ENCODE results near the gene PIN1. TPM values are rescaled to one million over a fixed set of nuclear protein-coding genes. Genes with fewer than 3 reads are reported as not detected.

Gene PIN1
- total RNA-seq, 1 donor from 2014 or later, result 50.3 TPM

DNA sequence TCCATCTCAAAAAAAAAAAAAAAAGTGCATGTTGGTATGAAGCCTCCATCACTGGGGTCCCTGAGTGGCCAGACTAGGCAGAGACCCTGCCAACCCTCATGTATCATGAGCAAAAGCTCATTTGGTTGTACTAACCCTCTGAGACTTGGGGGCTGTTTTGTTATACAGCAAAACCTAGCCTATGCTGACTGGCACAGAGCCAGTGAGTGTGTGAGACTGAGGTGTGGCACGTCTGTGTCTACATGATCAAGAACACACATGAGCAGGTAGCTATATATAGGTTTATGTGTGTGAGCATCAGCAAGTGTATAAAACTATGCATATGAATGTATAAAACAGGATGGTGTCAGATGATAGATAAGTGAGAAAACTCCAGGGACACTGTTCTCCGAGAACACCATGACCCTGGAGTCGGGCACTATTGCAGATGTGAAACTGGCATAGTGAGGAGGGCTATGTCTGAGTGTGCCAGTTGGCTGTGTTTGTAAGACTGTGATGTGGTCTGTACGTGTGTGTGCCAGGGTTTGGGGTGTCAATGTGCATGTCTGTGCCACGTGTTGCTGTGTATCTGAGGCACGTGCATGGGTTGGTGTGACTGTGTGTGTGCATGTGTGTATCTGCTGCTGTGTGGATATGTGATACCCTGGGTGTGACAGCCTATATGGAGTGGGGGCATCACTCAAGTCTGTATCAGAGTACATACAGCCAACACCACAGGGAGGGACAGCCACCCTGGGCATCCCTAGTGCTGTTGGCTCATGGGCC is 56.7 kb downstream of the PIN1 start:
- TF ChIP-seq, protein P1, sequence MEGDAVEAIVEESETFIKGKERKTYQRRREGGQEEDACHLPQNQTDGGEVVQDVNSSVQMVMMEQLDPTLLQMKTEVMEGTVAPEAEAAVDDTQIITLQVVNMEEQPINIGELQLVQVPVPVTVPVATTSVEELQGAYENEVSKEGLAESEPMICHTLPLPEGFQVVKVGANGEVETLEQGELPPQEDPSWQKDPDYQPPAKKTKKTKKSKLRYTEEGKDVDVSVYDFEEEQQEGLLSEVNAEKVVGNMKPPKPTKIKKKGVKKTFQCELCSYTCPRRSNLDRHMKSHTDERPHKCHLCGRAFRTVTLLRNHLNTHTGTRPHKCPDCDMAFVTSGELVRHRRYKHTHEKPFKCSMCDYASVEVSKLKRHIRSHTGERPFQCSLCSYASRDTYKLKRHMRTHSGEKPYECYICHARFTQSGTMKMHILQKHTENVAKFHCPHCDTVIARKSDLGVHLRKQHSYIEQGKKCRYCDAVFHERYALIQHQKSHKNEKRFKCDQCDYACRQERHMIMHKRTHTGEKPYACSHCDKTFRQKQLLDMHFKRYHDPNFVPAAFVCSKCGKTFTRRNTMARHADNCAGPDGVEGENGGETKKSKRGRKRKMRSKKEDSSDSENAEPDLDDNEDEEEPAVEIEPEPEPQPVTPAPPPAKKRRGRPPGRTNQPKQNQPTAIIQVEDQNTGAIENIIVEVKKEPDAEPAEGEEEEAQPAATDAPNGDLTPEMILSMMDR (IDR thresholded peaks at IDR 0.05), result no peak
- DNase-seq (no peak), ATAC-seq (no peak)
- intact Hi-C loops (cut with DNase I), result no loop called here
- no peaks in the 10 kb centered on the region for H3K4me1 ChIP-seq
- no peaks in the 10 kb centered on the region for H3K9me3 ChIP-seq
- no peaks in the 10 kb centered on the region for H3K36me3 ChIP-seq
- no peak overlapping the region for H3K4me3 ChIP-seq
- H3K27ac ChIP-seq, result no peak overlapping the region
- H3K27me3 ChIP-seq, result no peaks in the 10 kb centered on the region

Other genes with a start within 250 kb of the PIN1 start
- gene ZNF561, start 214.1 kb upstream of the PIN1 start, total RNA-seq, result 34.7 TPM
- gene ZNF562, start 160.2 kb upstream of the PIN1 start, total RNA-seq, result 31.6 TPM
- gene ZNF846, start 66.6 kb upstream of the PIN1 start, total RNA-seq, result 10.2 TPM
- 21.5 TPM for gene FBXL12, start 16.2 kb upstream of the PIN1 start, total RNA-seq
- 220 TPM for gene UBL5, start 7.4 kb upstream of the PIN1 start, total RNA-seq
- 14.6 TPM for gene OLFM2, start 101.2 kb downstream of the PIN1 start, total RNA-seq
- gene COL5A3, start 175.2 kb downstream of the PIN1 start, total RNA-seq, result 9.6 TPM
- gene RDH8, start 178.2 kb downstream of the PIN1 start, total RNA-seq, result not detected